Activated gamma-delta T cell treated with Interleukin-2 at 50 U/mL for 16 hours (primary cell): Measurements from ENCODE around the gene ESPNL.

Source experiments
- DNase-seq: peaks from one replicate; pipeline ENCODE4 v3.0.0-alpha.2; 2020

ESPNL gene

GRCh38 chr2:238098901-238099713 lies 1.0 kb upstream of the ESPNL start:
- no peak for DNase-seq

- DNase-seq = no peak
These were observed 459 bp upstream of the ESPNL start for GRCh38 chr2:238099714-238100048.

GRCh38 chr2:238100821-238101771 lies 956 bp downstream of the ESPNL start:
- no peak for DNase-seq

- DNase-seq = no peak
These were observed 2.0 kb downstream of the ESPNL start for GRCh38 chr2:238101891-238102841.

- no peak for DNase-seq
These were observed 2.7 kb downstream of the ESPNL start for GRCh38 chr2:238102865-238103264.

- no peak for DNase-seq
These were observed 3.5 kb downstream of the ESPNL start for GRCh38 chr2:238103465-238104225.

- DNase-seq = no peak
These were observed 4.1 kb downstream of the ESPNL start for GRCh38 chr2:238104226-238104690.

GRCh38 chr2:238104691-238105371 lies 4.7 kb downstream of the ESPNL start:
- DNase-seq = no peak

- DNase-seq = no peak
These were observed 5.6 kb downstream of the ESPNL start for GRCh38 chr2:238105506-238106338.

GRCh38 chr2:238106339-238106697 lies 6.2 kb downstream of the ESPNL start:
- no peak for DNase-seq

GRCh38 chr2:238106698-238107524 lies 6.8 kb downstream of the ESPNL start:
- no peak for DNase-seq

GRCh38 chr2:238107525-238108422 lies 7.6 kb downstream of the ESPNL start:
- no peak for DNase-seq

GRCh38 chr2:238108423-238109183 lies 8.5 kb downstream of the ESPNL start:
- no peak for DNase-seq

GRCh38 chr2:238113611-238114010 lies 13.5 kb downstream of the ESPNL start:
- DNase-seq = no peak

GRCh38 chr2:238114331-238114841 lies 14.2 kb downstream of the ESPNL start:
- DNase-seq = no peak

- DNase-seq = no peak
These were observed 14.9 kb downstream of the ESPNL start for GRCh38 chr2:238114851-238115660.
